Activated naive CD4-positive, alpha-beta T cell treated with anti-CD3 and anti-CD28 coated beads, Interleukin-2, amount 50 U/mL, for 16 hours (primary cell): ENCODE results near the gene PLCH2.

Experiments
- DNase-seq: peaks from one replicate; pipeline ENCODE4 v3.0.0-alpha.2; 2020

The PLCH2 gene

GRCh38 chr1:2501041-2501819 lies 25.1 kb downstream of the PLCH2 start:
- no peak for DNase-seq

DNA sequence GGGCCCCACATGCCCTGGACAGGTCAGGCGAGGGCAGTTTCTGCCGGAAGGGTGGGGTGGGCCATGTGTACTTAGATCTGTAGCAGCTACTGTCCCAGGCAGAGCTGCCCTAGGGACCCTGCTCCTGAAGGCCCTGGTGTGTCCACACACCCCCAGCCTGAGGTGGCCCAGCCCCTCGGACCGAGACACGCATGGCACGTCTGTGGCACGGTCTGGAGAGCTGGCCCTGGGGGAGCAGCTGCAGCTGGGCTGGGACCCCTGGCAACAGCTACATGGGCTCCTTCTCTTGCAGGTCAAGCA lies 25.7 kb downstream of the PLCH2 start:
- no peak for DNase-seq

- no peak for DNase-seq
Measured at GRCh38 chr1:2502210-2502609, 26.1 kb downstream of the PLCH2 start.

DNA sequence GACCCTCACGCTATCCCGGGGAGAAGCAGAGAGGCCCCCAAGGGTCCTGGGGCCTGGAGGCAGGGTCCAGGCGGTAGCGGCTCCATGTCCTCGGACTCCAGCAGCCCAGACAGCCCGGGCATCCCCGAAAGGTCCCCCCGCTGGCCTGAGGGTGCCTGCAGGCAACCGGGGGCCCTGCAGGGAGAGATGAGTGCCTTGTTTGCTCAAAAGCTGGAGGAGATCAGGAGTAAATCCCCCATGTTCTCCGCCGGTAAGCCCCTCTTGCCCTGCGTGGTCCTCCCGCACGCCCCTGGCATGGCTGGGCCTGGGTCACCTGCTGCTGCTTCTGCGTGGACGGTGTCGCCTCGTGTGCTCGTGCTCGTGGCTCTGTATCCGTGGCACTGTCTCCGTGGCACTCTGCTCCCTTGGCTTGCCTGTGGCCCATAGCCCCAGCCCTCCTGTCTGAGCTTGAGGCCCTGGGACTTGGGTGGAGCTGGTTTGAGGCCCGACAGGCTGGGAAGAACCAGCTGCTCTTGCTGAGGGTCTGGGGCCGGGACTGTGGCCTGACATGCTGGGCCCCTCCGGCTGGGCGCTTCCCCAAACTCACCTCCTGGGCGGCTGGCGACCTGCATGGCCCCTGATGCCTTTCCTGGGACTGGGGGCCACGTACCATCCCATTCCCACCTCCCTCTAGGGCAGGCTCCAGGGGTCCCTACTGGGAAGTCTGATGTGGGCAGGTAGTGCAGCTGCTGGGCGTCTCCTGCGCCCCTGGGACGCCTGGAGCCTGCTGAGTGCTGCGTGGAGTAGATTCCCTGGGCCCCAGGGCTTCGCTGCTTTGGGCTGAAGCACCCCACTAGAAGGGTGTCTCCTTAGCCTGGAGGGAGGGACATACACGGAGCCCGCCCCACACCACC lies 26.8 kb downstream of the PLCH2 start:
- DNase-seq = no peak

DNA sequence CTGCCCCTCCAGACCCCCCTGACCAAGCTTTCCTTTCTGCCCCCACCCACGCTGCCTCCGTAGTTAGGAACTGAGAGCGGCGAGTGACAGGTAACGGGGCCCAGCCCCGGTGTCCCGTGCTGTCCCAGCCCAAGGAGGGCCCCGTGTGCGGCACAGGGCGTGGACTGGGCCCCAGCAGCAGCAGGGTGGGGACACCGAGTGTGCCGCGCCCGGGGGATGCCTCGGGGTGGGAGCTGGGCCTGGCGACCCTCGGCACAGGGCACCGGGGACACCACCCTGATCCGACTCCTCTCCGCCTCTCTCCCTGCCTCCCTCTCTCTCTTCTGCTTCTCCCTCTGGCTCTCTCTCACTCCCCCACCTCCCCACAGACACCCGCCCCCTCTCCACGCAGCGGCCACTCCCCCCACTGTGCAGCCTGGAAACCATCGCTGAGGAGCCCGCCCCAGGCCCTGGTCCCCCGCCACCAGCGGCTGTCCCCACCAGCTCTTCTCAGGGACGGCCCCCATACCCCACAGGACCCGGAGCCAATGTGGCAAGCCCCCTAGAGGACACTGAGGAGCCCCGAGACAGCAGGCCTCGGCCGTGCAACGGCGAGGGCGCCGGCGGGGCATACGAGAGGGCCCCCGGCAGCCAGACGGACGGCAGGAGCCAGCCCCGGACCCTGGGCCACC lies 27.6 kb downstream of the PLCH2 start:
- no peak for DNase-seq

GRCh38 chr1:2504225-2504948 lies 28.3 kb downstream of the PLCH2 start:
- DNase-seq = no peak

DNA sequence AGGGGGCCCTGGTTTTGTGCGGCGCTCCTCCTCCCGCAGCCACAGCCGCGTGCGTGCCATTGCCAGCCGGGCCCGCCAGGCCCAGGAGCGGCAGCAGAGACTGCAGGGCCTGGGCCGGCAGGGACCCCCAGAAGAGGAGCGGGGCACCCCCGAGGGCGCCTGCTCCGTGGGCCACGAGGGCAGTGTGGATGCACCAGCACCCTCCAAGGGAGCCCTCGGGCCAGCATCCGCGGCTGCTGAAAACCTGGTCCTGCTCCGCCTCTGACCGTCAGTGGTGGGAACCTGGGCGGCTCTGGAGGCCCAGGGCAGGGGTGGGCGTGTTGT lies 28.8 kb downstream of the PLCH2 start:
- DNase-seq = no peak

DNA sequence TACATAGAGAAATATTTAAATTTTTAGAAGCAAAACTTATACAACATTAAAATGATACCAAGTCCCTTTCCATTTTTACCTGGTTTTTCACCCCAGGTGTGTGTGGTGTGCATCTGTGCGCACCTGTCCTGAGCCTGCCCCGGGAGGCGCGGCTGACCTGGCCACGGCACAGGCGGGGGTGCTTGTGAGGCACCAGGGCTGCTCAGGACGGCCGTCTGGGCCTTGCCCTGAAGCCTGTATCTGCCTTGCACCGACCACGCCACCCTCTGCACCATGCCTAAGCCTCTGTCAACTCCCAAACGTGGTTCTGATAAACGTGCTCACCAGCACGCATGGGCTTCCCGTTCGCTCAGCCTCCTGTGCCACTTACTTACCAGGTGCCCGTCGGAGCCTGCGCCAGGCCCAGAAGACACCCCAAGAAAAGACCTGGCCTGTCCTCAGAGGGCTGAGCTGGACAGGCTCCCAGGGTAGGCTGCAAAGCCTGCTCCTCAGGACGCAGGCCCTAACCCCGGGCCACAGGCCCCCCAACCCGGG lies 29.4 kb downstream of the PLCH2 start:
- no peak for DNase-seq

GRCh38 chr1:2506007-2506860 lies 30.1 kb downstream of the PLCH2 start:
- DNase-seq = no peak

DNA sequence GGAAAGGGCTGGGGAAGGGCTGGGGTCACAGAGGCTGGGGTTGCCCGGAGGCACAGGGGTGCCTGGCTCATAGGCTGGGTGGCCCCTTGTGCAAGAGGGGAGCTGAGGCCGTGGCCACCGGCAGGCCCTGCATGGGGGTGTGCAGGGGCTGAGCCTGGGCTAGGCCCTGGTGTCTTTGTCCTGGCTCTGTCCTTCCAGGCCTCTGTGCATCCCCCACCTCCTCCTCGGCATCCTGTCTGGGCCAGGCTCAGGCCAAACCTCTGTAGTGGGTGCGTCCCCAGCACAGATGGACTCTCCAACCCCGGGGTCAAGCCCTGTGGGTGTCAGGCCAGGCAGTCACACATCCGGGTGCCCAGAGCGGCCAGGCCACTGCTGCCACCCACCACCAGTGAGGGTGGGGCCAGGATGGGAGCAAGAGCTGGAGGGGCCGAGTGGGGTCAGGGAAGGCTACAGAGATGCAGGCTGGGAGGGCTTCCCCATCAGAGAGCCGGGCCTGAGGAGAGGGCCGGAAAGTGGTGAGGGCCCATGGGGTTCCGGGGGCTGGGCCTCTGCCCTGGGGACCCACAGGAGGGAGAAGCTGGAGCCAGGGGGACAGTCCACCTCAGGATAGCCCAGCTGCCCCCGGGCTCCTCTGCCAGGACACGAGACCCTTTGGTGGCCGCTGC lies 30.9 kb downstream of the PLCH2 start:
- no peak for DNase-seq

DNA sequence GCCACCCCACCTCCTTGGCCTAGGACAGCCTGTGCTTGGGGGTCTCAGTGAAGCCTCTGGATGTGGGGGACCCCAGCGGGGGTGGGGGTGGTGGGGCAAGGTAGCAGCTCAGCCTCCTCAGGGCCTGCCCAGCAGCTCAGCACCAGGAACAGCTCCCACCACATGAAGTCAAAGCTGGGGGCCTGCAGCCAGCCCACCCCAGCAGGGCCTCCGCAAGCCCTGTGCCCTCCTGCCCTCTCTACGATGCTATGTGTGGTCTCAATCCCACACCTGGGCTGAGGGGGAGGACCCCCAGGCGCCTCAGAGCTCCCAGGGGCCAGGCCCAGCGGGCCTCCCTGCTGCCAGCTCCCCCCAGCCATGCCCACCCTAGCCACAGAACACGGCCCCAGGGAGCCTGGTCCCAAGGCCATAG lies 31.7 kb downstream of the PLCH2 start:
- DNase-seq = no peak

DNA sequence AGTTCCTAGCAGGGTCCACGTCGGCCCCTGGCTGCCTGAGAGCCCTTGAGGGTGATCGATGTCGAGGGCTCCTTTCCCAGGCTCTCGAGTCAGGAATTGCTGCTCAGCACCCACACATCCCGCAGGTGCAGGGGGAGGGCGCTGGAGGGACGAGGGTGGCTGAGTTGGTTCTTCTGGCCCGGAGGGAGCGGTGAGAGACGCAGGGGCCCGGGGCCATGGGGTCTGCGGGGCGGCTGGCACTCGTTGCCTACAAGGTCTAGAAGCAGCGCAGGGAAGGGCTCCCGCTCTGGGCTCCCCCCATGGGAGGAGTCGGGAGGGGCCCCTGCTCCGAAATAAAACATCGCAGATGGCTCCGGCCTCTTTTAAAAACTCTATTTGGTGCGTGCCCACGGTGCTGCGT lies 32.1 kb downstream of the PLCH2 start:
- no peak for DNase-seq

GRCh38 chr1:2508751-2509150 lies 32.7 kb downstream of the PLCH2 start:
- no peak for DNase-seq

DNA sequence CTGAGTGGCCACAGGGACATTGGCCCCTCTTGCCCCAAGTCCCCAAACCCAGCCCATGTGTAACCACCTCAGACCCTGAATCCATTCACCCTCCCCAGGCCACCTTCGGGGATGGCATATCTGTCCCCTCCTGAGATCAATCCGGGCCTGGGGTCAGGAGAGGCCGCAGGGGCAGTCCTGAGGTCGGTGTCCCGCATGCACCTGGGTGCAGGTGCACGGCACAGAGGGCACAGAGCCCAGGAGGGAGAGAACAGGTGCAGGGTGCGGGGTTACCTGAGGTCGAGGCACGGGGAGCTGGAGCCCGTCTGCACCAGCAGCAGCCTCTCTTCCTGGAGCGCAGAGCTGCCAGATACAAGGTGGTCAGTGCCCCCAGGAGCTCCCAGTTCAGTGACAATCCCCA lies 33.5 kb downstream of the PLCH2 start:
- no peak for DNase-seq

GRCh38 chr1:2510366-2511155 lies 34.5 kb downstream of the PLCH2 start:
- no peak for DNase-seq

- no peak for DNase-seq
Measured at GRCh38 chr1:2512862-2513421, 36.9 kb downstream of the PLCH2 start.

DNA sequence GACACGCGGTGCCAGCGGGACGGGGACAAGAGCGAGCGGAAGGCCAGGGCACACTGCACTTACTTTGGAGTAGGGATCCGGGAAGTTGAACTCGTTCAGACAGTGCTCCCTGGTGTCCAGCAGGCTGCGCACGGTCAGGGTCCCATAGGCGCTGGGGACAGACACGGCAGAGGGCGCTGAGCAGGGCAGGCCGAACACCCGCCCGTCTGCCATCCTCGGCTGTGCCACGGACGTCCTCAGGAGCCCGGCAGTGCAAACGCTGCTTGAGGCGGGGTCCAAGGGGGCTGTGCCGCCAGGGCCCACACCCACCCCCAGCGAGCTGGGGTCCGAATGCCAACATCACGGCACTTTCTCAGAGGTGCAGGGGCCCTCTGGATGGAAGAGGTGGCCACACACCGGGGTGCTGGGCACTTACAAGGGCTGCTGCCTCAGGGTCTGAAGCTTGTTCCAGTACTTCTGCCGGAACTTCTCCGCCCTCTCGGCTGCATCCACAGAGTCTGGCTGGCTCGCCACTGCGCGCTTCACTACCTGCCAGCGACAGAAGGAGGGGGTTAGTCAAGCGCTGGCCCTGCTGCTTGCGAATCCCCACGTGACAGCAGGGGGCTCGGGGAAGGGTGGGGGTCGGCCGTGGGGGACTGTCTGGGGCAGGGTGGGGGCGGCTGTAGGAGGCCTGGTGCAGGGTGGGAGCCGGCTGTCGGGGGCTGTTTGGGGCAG lies 38.0 kb downstream of the PLCH2 start:
- no peak for DNase-seq

GRCh38 chr1:2514863-2515762 lies 39.0 kb downstream of the PLCH2 start:
- no peak for DNase-seq

DNA sequence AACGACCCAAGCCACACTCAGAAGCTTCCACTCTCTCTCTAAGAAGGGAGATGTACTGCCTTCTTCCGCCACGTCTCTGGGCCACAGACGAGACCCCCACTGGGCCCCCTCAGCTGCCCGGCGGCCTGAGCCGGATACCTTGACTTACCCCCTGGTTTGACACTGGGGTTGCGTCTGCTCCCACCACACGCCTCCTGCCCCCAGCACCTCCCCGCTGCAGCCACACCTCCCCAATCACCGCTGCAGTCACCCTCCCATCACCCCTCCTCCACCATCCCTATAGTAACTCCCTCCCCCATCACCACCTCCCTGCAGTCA lies 39.6 kb downstream of the PLCH2 start:
- no peak for DNase-seq
